ENCODE data around the gene DDX28.

DDX28 gene

GRCh38 chr16:67993207-67994039 lies 29.6 kb downstream of the DDX28 start:
- TF ChIP-seq REST (IDR thresholded peaks at IDR 0.05; ENCODE audit: insufficient read depth in 1 of 2, low read depth in 2 of 2, low read length in 2 of 2) (no peak), TAF1 (IDR thresholded peaks at IDR 0.05; ENCODE audit: borderline replicate concordance, insufficient read depth, low read length) (no peak), SIN3A (IDR thresholded peaks at IDR 0.05; ENCODE audit: borderline replicate concordance, insufficient read depth, low read length) (no peak), POLR2AphosphoS5 (IDR thresholded peaks at IDR 0.05; ENCODE audit: low read depth, low read length) (no peak), FOXP2 (optimal IDR thresholded peaks at IDR 0.05; ENCODE audit: borderline replicate concordance, extremely low read depth, extremely low read length, insufficient read depth) (no peak)

GRCh38 chr16:67992661-67993206 lies 30.3 kb downstream of the DDX28 start:
- TF ChIP-seq FOXP2 (optimal IDR thresholded peaks at IDR 0.05; ENCODE audit: borderline replicate concordance, extremely low read depth, extremely low read length, insufficient read depth) = peak; percentile 3
- TF ChIP-seq TAF1 (IDR thresholded peaks at IDR 0.05; ENCODE audit: borderline replicate concordance, insufficient read depth, low read length) = no peak

- TF ChIP-seq REST (IDR thresholded peaks at IDR 0.05; ENCODE audit: insufficient read depth in 1 of 2, low read depth in 2 of 2, low read length in 2 of 2) (no peak), FOXP2 (optimal IDR thresholded peaks at IDR 0.05; ENCODE audit: borderline replicate concordance, extremely low read depth, extremely low read length, insufficient read depth) (no peak), TAF1 (IDR thresholded peaks at IDR 0.05; ENCODE audit: borderline replicate concordance, insufficient read depth, low read length) (no peak), SIN3A (IDR thresholded peaks at IDR 0.05; ENCODE audit: borderline replicate concordance, insufficient read depth, low read length) (no peak), POLR2AphosphoS5 (IDR thresholded peaks at IDR 0.05; ENCODE audit: low read depth, low read length) (no peak)
These were observed 33.0 kb downstream of the DDX28 start for GRCh38 chr16:67990018-67990386.

GRCh38 chr16:67989322-67990017 lies 33.6 kb downstream of the DDX28 start:
- TF ChIP-seq FOXP2 (optimal IDR thresholded peaks at IDR 0.05; ENCODE audit: borderline replicate concordance, extremely low read depth, extremely low read length, insufficient read depth) (no peak), TAF1 (IDR thresholded peaks at IDR 0.05; ENCODE audit: borderline replicate concordance, insufficient read depth, low read length) (no peak), SIN3A (IDR thresholded peaks at IDR 0.05; ENCODE audit: borderline replicate concordance, insufficient read depth, low read length) (no peak), REST (IDR thresholded peaks at IDR 0.05; ENCODE audit: insufficient read depth in 1 of 2, low read depth in 2 of 2, low read length in 2 of 2) (no peak), POLR2AphosphoS5 (IDR thresholded peaks at IDR 0.05; ENCODE audit: low read depth, low read length) (no peak)

GRCh38 chr16:67988675-67989074 lies 34.4 kb downstream of the DDX28 start:
- TF ChIP-seq SIN3A (IDR thresholded peaks at IDR 0.05; ENCODE audit: borderline replicate concordance, insufficient read depth, low read length) = no peak
